PFSK-1 (cell line): ENCODE measurements around the gene SYNC.

Experiments
- FOXP2 ChIP-seq: optimal IDR thresholded peaks from 2 replicates; pipeline ENCODE3; 2011; ENCODE audit warnings: borderline replicate concordance, control low read depth, inconsistent platforms; ENCODE audit not compliant: insufficient read depth; ENCODE audit errors: extremely low read length, extremely low read depth
- POLR2AphosphoS5 ChIP-seq: IDR thresholded peaks from 2 replicates; pipeline ENCODE4 v1.6.1; 2012; ENCODE audit warnings: low read depth, mild to moderate bottlenecking, control low read depth, low read length, moderate library complexity
- SIN3A ChIP-seq: IDR thresholded peaks from 2 replicates; pipeline ENCODE4 v1.6.1; 2012; ENCODE audit warnings: mild to moderate bottlenecking, low read length, moderate library complexity, borderline replicate concordance; ENCODE audit not compliant: insufficient read depth
- TAF1 ChIP-seq: IDR thresholded peaks from 2 replicates; pipeline ENCODE4 v1.6.1; 2012; ENCODE audit warnings: low read length, control low read depth, borderline replicate concordance; ENCODE audit not compliant: insufficient read depth
- TF ChIP-seq, protein P1 (sequence below), 2 experiments: IDR thresholded peaks; 2 replicates each; pipeline versions ENCODE4 v1.6.1 to v1.8.0; 2011 to 2012; ENCODE audit warnings: low read depth in 2 of 2, low read length in 2 of 2, control low read depth in 1 of 2, inconsistent platforms in 1 of 2, mild to moderate bottlenecking in 1 of 2, moderate library complexity in 1 of 2; ENCODE audit not compliant: insufficient read depth in 1 of 2

SYNC gene

DNA sequence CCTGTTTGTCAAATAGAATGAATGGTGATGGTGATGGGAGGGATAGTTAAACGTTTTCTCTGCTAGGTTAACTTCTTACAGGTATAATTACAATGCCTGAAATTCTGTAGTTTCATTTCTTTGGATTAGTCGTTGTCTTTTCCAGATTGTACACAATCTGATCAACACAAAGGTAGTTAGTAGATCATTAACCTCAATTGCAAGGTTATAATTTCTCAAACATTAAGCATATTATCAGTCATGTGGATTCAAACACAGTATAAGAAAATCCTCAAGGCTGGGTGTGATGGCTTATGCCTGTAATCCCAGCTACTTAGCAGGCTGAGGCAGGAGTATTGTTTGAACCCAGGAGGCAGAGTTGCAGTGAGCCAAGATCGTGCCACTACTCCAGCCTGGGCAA, 20.6 kb downstream of the SYNC start:
- TF ChIP-seq SIN3A = no peak
- TF ChIP-seq POLR2AphosphoS5 = no peak
- no peak for TF ChIP-seq TAF1
- TF ChIP-seq, protein P1, sequence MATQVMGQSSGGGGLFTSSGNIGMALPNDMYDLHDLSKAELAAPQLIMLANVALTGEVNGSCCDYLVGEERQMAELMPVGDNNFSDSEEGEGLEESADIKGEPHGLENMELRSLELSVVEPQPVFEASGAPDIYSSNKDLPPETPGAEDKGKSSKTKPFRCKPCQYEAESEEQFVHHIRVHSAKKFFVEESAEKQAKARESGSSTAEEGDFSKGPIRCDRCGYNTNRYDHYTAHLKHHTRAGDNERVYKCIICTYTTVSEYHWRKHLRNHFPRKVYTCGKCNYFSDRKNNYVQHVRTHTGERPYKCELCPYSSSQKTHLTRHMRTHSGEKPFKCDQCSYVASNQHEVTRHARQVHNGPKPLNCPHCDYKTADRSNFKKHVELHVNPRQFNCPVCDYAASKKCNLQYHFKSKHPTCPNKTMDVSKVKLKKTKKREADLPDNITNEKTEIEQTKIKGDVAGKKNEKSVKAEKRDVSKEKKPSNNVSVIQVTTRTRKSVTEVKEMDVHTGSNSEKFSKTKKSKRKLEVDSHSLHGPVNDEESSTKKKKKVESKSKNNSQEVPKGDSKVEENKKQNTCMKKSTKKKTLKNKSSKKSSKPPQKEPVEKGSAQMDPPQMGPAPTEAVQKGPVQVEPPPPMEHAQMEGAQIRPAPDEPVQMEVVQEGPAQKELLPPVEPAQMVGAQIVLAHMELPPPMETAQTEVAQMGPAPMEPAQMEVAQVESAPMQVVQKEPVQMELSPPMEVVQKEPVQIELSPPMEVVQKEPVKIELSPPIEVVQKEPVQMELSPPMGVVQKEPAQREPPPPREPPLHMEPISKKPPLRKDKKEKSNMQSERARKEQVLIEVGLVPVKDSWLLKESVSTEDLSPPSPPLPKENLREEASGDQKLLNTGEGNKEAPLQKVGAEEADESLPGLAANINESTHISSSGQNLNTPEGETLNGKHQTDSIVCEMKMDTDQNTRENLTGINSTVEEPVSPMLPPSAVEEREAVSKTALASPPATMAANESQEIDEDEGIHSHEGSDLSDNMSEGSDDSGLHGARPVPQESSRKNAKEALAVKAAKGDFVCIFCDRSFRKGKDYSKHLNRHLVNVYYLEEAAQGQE (IDR thresholded peaks at IDR 0.05; ENCODE audit: insufficient read depth in 1 of 2, low read depth in 2 of 2, low read length in 2 of 2) = no peak
- TF ChIP-seq FOXP2 = no peak

DNA sequence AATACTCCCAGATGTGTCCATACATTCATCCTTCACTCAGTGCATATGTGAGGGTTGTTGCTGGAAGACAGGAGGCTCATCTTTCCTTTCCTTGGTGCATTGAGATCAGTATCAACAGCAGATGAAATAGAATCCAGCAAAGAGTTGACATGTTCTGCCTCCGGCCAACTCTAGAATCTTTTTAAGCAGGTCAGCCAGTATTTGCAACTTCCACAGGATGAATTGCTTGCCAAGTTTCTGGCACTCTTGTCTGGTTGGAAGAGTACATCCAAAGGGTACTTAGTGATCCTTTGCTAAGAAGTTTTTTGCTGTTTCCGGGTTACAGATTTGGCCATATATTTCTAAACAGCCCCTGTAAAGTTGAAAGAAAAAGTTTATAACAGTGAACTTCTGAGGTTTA, 21.1 kb downstream of the SYNC start:
- TF ChIP-seq, protein P1 (IDR thresholded peaks at IDR 0.05; ENCODE audit: insufficient read depth in 1 of 2, low read depth in 2 of 2, low read length in 2 of 2) = no peak
- TF ChIP-seq SIN3A (no peak), POLR2AphosphoS5 (no peak), FOXP2 (no peak), TAF1 (no peak)

DNA sequence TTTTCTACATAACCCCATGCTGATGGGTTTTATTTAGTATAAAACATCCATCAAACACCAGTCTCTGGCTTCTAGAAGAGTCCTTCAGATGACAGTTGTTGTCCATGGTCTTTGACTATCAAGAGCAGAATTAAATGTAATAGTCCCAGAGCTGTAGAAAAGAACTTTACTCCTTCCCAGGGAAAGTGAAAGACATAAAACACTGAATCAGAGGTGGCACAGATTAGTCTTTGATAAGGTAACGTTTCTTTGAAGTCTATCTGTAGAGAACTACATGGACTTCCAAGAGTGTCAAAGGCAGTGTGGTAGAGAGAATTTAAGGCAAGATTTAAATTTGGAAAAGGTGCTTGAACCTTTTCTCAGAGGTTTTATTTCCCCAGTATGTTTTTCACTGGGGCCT, 21.9 kb downstream of the SYNC start:
- no peak for TF ChIP-seq TAF1

DNA sequence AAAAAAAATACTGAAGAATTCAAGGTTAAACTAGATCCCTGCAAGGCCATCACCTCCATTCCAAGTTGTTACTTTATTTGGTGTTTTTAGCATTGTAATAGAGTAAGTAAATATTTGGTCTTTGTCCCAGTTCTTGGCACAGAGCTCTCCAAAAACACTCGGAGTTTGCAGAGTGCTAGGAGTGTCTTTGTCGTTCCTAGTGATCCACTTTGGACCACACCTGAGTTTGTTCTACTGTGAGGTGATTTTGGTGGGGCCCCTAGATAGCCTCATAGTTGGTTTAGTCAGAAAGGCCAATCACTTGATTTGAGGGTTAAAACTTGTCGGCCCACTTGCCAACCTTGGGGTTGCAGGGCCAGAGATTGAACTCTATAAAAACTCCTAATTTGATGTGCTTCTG, 25.6 kb downstream of the SYNC start:
- TF ChIP-seq FOXP2 (no peak), TAF1 (no peak), POLR2AphosphoS5 (no peak), SIN3A (no peak)
- TF ChIP-seq, protein P1 (IDR thresholded peaks at IDR 0.05; ENCODE audit: insufficient read depth in 1 of 2, low read depth in 2 of 2, low read length in 2 of 2) = no peak

DNA sequence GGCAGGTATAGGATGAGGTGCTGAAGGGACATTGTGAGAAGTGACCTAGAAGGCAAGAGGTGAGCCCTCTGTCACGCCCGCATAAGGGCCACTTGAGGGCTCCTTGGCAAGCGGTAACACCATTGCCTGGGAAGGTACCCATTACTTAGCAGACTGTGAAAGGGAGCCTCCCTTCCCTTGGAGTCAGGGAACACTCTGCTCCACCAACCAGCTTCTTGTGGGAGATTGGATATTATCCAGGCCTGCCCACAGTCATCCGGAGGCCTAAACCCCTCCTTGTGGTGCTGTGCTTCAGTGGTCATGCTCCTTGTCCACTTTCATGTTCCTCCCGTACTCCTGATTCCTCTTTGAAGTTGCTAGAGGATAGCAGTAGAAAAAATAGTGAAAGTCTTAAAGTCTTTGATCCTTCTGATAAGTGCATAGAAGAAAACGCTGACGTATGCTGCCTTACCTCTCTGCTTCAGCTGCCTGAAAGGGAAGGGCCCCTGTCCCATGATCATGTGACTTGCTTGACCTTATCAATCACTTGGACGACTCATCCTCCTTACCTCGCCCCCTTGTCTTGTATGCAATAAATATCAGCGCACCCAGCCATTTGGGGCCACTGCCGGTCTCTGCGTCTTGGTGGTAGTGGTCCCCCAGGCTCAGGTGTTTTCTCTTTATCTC, 35.5 kb downstream of the SYNC start:
- TF ChIP-seq, protein P1 (IDR thresholded peaks at IDR 0.05; ENCODE audit: insufficient read depth in 1 of 2, low read depth in 2 of 2, low read length in 2 of 2) = no peak
- TF ChIP-seq POLR2AphosphoS5 (no peak), FOXP2 (no peak), TAF1 (no peak), SIN3A (no peak)
